HCT116 (cell line): Measurements from ENCODE around the gene TEX29. TPM values are rescaled to one million over a fixed set of nuclear protein-coding genes. Genes with fewer than 3 reads are reported as not detected.

Experiments
- ATAC-seq: fragments of 200-7000 bp; cut with Tn5 transposase; 2 replicates; pipeline ENCODE4 v1.9.1; 2020; ENCODE audit warnings: mild to moderate bottlenecking, moderate library complexity
- BruUV-seq: library from RNA; stranded (reverse); fragments of 400-500 nt; replicated peaks from 2 replicates; lab custom pipeline; 2021; lab: Mats Ljungman, UMichigan
- CTCF ChIA-PET: fragments of 300-600 bp; sonication (Branson Sonifier 250); formaldehyde crosslinking; loops from one replicate; lab custom pipeline; 2021; ENCODE audit warnings: antibody characterized with exemption; lab: Charles Lee
- POLR2A ChIA-PET: fragments of 300-600, 350-600 bp; sonication (Branson Sonifier 250); formaldehyde crosslinking; loops from one replicate; lab custom pipeline; 2021; ENCODE audit warnings: antibody characterized with exemption; lab: Charles Lee
- RAD21 ChIA-PET, 2 experiments: fragments of 300-600 bp; sonication (Branson Sonifier 250); formaldehyde crosslinking; loops; one replicate each; lab custom pipeline; 2023; ENCODE audit warnings: low total read pairs in 2 of 2; ENCODE audit not compliant: uncharacterized antibody in 2 of 2, unreplicated experiment in 2 of 2, low non-redundant PET in 1 of 2; lab: Charles Lee
- DNase-seq: peaks from one replicate; pipeline ENCODE4 v3.0.0-alpha.2; 2010; ENCODE audit warnings: low read depth, low spot score
- H2AFZ ChIP-seq: fragments of 200-600 bp; shearing (Covaris generic), sonication (generic); 2 replicates; pipeline ENCODE4 v1.6.1; 2017; ENCODE audit warnings: low read depth, mixed run types, mixed read lengths, antibody characterized with exemption, low read length; ENCODE audit not compliant: poor library complexity, severe bottlenecking
- H3K27ac ChIP-seq: 2 replicates; pipeline ENCODE4 v1.5.1; 2012; ENCODE audit warnings: low read depth, low read length
- H3K27me3 ChIP-seq: fragments of 200-600 bp; sonication (generic); 2 replicates; pipeline ENCODE4 v1.6.1; 2016; ENCODE audit warnings: mixed run types, low read length, mixed read lengths; ENCODE audit not compliant: insufficient read depth
- H3K36me3 ChIP-seq, 2 experiments: fragments of 200-500 bp in 1 of 2; fragments of 200-600 bp in 1 of 2; sonication (Bioruptor generic) in 1 of 2; sonication (generic) in 1 of 2; 2 replicates each; pipeline versions ENCODE4 v1.5.1 to v1.6.1; 2014 to 2016; ENCODE audit warnings: low read length in 2 of 2, inconsistent platforms in 1 of 2, mixed read lengths in 1 of 2, mixed run types in 1 of 2; ENCODE audit not compliant: insufficient read depth in 2 of 2, control insufficient read depth in 1 of 2
- H3K4me1 ChIP-seq, 2 experiments: fragments of 200-600 bp in 1 of 2; sonication (generic) in 1 of 2; 2 replicates each; pipeline versions ENCODE4 v1.5.1 to v1.6.1; 2012 to 2017; ENCODE audit warnings: low read length in 2 of 2, inconsistent platforms in 1 of 2, mild to moderate bottlenecking in 1 of 2, mixed read lengths in 1 of 2, mixed run types in 1 of 2, moderate library complexity in 1 of 2; ENCODE audit not compliant: insufficient read depth in 2 of 2, control insufficient read depth in 1 of 2
- H3K4me2 ChIP-seq: fragments of 200-600 bp; sonication (generic); 2 replicates; pipeline ENCODE4 v1.6.1; 2017; ENCODE audit warnings: mixed run types, low read length, mixed read lengths
- H3K4me3 ChIP-seq, 2 experiments: fragments of 200-600 bp in 1 of 2; sonication (generic) in 1 of 2; replicated peaks in 1 of 2; 2 replicates each; pipeline ENCODE4 v1.5.1; 2011 to 2016; ENCODE audit warnings: low read length in 2 of 2, control low read depth in 1 of 2, low read depth in 1 of 2, mild to moderate bottlenecking in 1 of 2, mixed read lengths in 1 of 2, mixed run types in 1 of 2
- H3K79me2 ChIP-seq: fragments of 200-600 bp; sonication (generic); 2 replicates; pipeline ENCODE4 v1.6.1; 2017; ENCODE audit warnings: mild to moderate bottlenecking, mixed run types, low read length, moderate library complexity, mixed read lengths; ENCODE audit not compliant: insufficient read depth
- H3K9ac ChIP-seq: fragments of 200-600 bp; sonication (generic); 2 replicates; pipeline ENCODE4 v1.6.1; 2016; ENCODE audit warnings: low read length, mixed read lengths
- H3K9me2 ChIP-seq: fragments of 200-600 bp; sonication (generic), shearing (Covaris generic); 2 replicates; pipeline ENCODE4 v1.6.1; 2017; ENCODE audit warnings: mixed run types, mild to moderate bottlenecking, moderate library complexity; ENCODE audit not compliant: insufficient read depth
- H3K9me3 ChIP-seq, 2 experiments: fragments of 200-500 bp in 1 of 2; fragments of 200-600 bp in 1 of 2; sonication (Bioruptor generic) in 1 of 2; sonication (generic) in 1 of 2; 2 replicates each; pipeline ENCODE4 v1.6.1; 2014 to 2017; ENCODE audit warnings: low read length in 2 of 2, mixed read lengths in 2 of 2, inconsistent platforms in 1 of 2, low read depth in 1 of 2, mild to moderate bottlenecking in 1 of 2, mixed run types in 1 of 2, moderate library complexity in 1 of 2; ENCODE audit not compliant: control insufficient read depth in 1 of 2, insufficient read depth in 1 of 2
- H4K20me1 ChIP-seq: fragments of 200-600 bp; sonication (generic), shearing (Covaris generic); 2 replicates; pipeline ENCODE4 v1.6.1; 2017; ENCODE audit warnings: mixed run types, mild to moderate bottlenecking, moderate library complexity; ENCODE audit not compliant: insufficient read depth
- CBX3 ChIP-seq: IDR thresholded peaks from 2 replicates; pipeline ENCODE4 v1.6.1; 2012; ENCODE audit warnings: low read depth
- CTCF ChIP-seq, 3 experiments: fragments of 200-600 bp in 1 of 3; sonication (generic) in 1 of 3; IDR thresholded peaks in 2 of 3; conservative IDR thresholded peaks in 1 of 3; 2 replicates each; pipeline ENCODE4 v1.5.1; 2012 to 2017; ENCODE audit warnings: low read depth in 2 of 3, low read length in 2 of 3, antibody characterized with exemption in 1 of 3, borderline replicate concordance in 1 of 3, control low read depth in 1 of 3, mild to moderate bottlenecking in 1 of 3, mixed read lengths in 1 of 3, mixed run types in 1 of 3, moderate library complexity in 1 of 3; ENCODE audit not compliant: insufficient read depth in 1 of 3
- EGR1 ChIP-seq: IDR thresholded peaks from 2 replicates; pipeline ENCODE4 v1.6.1; 2012; ENCODE audit warnings: low read depth
- FOSL1 ChIP-seq: IDR thresholded peaks from 2 replicates; pipeline ENCODE4 v1.6.1; 2012; ENCODE audit warnings: low read depth
- JUND ChIP-seq: IDR thresholded peaks from 2 replicates; pipeline ENCODE4 v1.6.1; 2012
- POLR2A ChIP-seq: IDR thresholded peaks from 2 replicates; pipeline ENCODE4 v1.7.0; 2011; ENCODE audit warnings: borderline replicate concordance; ENCODE audit not compliant: insufficient read depth, insufficient read length; ENCODE audit errors: extremely low read depth
- SIN3A ChIP-seq: IDR thresholded peaks from 2 replicates; pipeline ENCODE4 v1.6.1; 2012; ENCODE audit warnings: low read depth
- YY1 ChIP-seq: IDR thresholded peaks from 2 replicates; pipeline ENCODE4 v1.6.1; 2011; ENCODE audit warnings: low read length, low read depth, moderate library complexity, mild to moderate bottlenecking; ENCODE audit not compliant: insufficient replicate concordance; ENCODE audit errors: extremely low read depth
- ZNF274 ChIP-seq: fragments of 200-500 bp; sonication (Bioruptor generic); IDR thresholded peaks from 2 replicates; pipeline ENCODE4 v1.6.1; 2014; ENCODE audit warnings: mild to moderate bottlenecking, low read depth, low read length, inconsistent platforms
- intact Hi-C: fragments of 100-400 bp; cut with micrococcal nuclease; formaldehyde crosslinking; loops from 2 replicates; pipeline ENCODE4 v1.10.0; 2022
- total RNA-seq: library from RNA; stranded (reverse); gene quantifications from one replicate; pipeline ENCODE4 v1.2.1, GENCODE V29; 2021; ENCODE audit not compliant: unreplicated experiment

Gene TEX29
- total RNA-seq, 1 experiment from 2014 or later: not detected

GRCh38 chr13:111339366-111340143 lies 19.1 kb downstream of the TEX29 start:
- ChIA-PET RAD21 (no interaction called here), POLR2A (no interaction called here), CTCF (no interaction called here)
- H2AFZ ChIP-seq: no peak overlapping the region
- ATAC-seq (no peak), DNase-seq (no peak)
- H3K4me2 ChIP-seq: no peak overlapping the region
- H4K20me1 ChIP-seq: no peaks in the 10 kb centered on the region
- H3K9ac ChIP-seq: no peak overlapping the region
- no TSS peak for BruUV-seq
- H3K27ac ChIP-seq: no peak overlapping the region
- intact Hi-C loops: no loop called here
- no peaks in the 10 kb centered on the region for H3K27me3 ChIP-seq
- H3K79me2 ChIP-seq: no peaks in the 10 kb centered on the region
- H3K4me3 ChIP-seq: no peak overlapping the region
- no peaks in the 10 kb centered on the region for H3K9me2 ChIP-seq
- no peaks in the 10 kb centered on the region for H3K36me3 ChIP-seq
- TF ChIP-seq POLR2A: no peak
- no peak for TF ChIP-seq JUND
- TF ChIP-seq ZNF274: no peak
- no peaks in the 10 kb centered on the region for H3K9me3 ChIP-seq
- H3K4me1 ChIP-seq: peaks cover 0 to 9% of the 10 kb centered on the region in 2 experiments; a peak in 3 of 4 replicates

- Histone ChIP-seq H3K9me2 (no peaks in the 10 kb centered on the region), H3K27me3 (no peaks in the 10 kb centered on the region), H3K36me3 (no peaks in the 10 kb centered on the region), H3K9ac (no peak overlapping the region), H4K20me1 (no peaks in the 10 kb centered on the region), H2AFZ (no peak overlapping the region), H3K4me2 (no peak overlapping the region), H3K79me2 (no peaks in the 10 kb centered on the region), H3K4me3 (no peak overlapping the region), H3K4me1 (peaks cover 0 to 9% of the 10 kb centered on the region in 2 experiments; a peak in 3 of 4 replicates), H3K9me3 (no peaks in the 10 kb centered on the region), H3K27ac (no peak overlapping the region)
- TF ChIP-seq ZNF274: no peak
- no peak for TF ChIP-seq CBX3
- TF ChIP-seq YY1: no peak
- TF ChIP-seq EGR1: no peak
- no peak for TF ChIP-seq CTCF (IDR thresholded peaks at IDR 0.05 in 2 of 3, conservative IDR thresholded peaks at IDR 0.05 in 1 of 3; ENCODE audit: borderline replicate concordance in 1 of 3, insufficient read depth in 1 of 3, low read depth in 2 of 3, low read length in 2 of 3)
- no peak for TF ChIP-seq SIN3A
- no peak for TF ChIP-seq FOSL1
- DNase-seq (no peak), ATAC-seq (no peak)
- intact Hi-C loops: no loop called here
- POLR2A ChIA-PET: no interaction called here
- RAD21 ChIA-PET: no interaction called here
- CTCF ChIA-PET: no interaction called here
- BruUV-seq: no TSS peak
These were observed 21.4 kb downstream of the TEX29 start for GRCh38 chr13:111341886-111342285.
